Vagina (tissue), 2 donors: ENCODE results near the gene PCSK5. TPM values are rescaled to one million over a fixed set of nuclear protein-coding genes. Genes with fewer than 3 reads are reported as not detected.

Experiments used
- DNase-seq, 2 donors: peaks; one replicate each; pipeline ENCODE4 v3.0.0-alpha.2; 2017; ENCODE audit errors: extremely low spot score in 2 of 2
- H3K27ac ChIP-seq: fragments of 200-600 bp; sonication (generic); one replicate; pipeline ENCODE4 v1.5.1; 2019
- H3K27me3 ChIP-seq: fragments of 200-600 bp; sonication (generic); one replicate; pipeline ENCODE4 v1.5.1; 2019
- H3K36me3 ChIP-seq, 2 donors: fragments of 200-600 bp; sonication (generic); one replicate each; pipeline ENCODE4 v1.5.1; 2017 to 2019
- H3K4me1 ChIP-seq: fragments of 200-600 bp; sonication (generic); one replicate; pipeline ENCODE4 v1.5.1; 2019
- H3K4me3 ChIP-seq, 2 donors: fragments of 200-600 bp; sonication (generic); 1 replicate in 1 of 2; 2 replicates in 1 of 2; pipeline ENCODE4 v1.5.1; 2016 to 2019
- H3K9me3 ChIP-seq: fragments of 200-600 bp; sonication (generic); one replicate; pipeline ENCODE4 v1.5.1; 2019
- POLR2A ChIP-seq, 2 donors: fragments of 450-650 bp; IDR thresholded peaks; one replicate each; pipeline ENCODE4 v1.6.1; 2017; ENCODE audit warnings: antibody characterized with exemption in 2 of 2, mild to moderate bottlenecking in 2 of 2, moderate library complexity in 2 of 2
- POLR2AphosphoS5 ChIP-seq, 2 donors: sonication (generic); formaldehyde crosslinking; IDR thresholded peaks; one replicate each; pipeline ENCODE4 v1.9.0; 2017; ENCODE audit warnings: antibody characterized with exemption in 2 of 2, mild to moderate bottlenecking in 2 of 2, low read depth in 1 of 2; ENCODE audit not compliant: insufficient read depth in 1 of 2
- intact Hi-C: fragments of 100-400 bp; cut with DNase I; formaldehyde crosslinking; loops from one replicate; pipeline ENCODE4 v1.15.1; 2023
- total RNA-seq: library from RNA; depleted of rRNA; stranded (reverse); fragments of >200 nt; gene quantifications from one replicate; pipeline ENCODE4 v1.2.3, GENCODE V29; 2016
- TF ChIP-seq, protein P1 (sequence below), 3 experiments: fragments of 450-650 bp in 2 of 3; fragments of 200-600 bp in 1 of 3; sonication (generic) in 1 of 3; IDR thresholded peaks; one replicate each; pipeline ENCODE4 v1.5.1; 2017 to 2019; ENCODE audit warnings: antibody characterized with exemption in 3 of 3, mild to moderate bottlenecking in 2 of 3, moderate library complexity in 2 of 3

Gene PCSK5
- total RNA-seq, 1 donor from 2014 or later = 22.6 TPM

DNA sequence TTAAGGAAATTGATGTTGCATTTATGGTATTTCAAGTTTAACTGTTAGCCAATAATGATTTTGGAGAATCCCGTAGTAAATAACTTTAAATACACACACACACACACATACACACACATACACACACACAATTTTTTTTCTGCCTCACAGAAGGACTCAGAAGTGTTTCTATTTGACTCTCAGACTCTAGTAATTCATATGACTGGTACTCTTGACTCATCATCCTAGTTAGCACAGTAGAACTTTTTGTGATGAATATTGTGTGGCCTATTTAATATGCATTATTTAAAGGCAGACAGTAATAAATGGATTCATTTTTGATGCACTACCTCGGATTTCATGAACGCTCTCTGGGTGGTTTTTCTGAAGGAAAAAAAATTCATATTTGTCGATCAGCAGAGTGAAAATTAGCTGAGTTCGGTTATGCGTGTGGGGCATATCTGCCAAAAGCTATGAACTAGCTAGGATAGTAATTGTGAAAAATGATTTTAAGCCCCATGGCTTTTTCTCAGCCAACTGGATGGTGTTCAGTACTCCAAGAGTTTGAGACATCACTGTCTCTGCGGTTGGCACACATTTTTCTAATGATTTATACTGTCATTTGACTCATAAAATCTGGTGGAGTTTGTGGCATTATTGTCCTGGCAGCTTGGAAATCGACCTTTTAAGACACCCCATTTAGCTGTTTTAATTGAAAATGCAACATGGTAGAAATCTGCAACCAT, 102.2 kb downstream of the PCSK5 start:
- Histone ChIP-seq H3K36me3 (no peaks in the 10 kb centered on the region), H3K9me3 (no peaks in the 10 kb centered on the region), H3K27ac (no peak overlapping the region), H3K27me3 (no peaks in the 10 kb centered on the region), H3K4me1 (no peaks in the 10 kb centered on the region), H3K4me3 (no peak overlapping the region)
- TF ChIP-seq POLR2AphosphoS5 (IDR thresholded peaks at IDR 0.05; ENCODE audit: insufficient read depth in 1 of 2, low read depth in 1 of 2) = no peak
- intact Hi-C loops = loop anchor here (10.0 kb wide), 1 partner anchor 1422 kb away; no protein-coding TSS in a partner anchor
- no peak for DNase-seq

GRCh38 chr9:75993434-75993833, 103.0 kb downstream of the PCSK5 start:
- DNase-seq = no peak
- no peak for TF ChIP-seq POLR2A (IDR thresholded peaks at IDR 0.05)
- TF ChIP-seq, protein P1, sequence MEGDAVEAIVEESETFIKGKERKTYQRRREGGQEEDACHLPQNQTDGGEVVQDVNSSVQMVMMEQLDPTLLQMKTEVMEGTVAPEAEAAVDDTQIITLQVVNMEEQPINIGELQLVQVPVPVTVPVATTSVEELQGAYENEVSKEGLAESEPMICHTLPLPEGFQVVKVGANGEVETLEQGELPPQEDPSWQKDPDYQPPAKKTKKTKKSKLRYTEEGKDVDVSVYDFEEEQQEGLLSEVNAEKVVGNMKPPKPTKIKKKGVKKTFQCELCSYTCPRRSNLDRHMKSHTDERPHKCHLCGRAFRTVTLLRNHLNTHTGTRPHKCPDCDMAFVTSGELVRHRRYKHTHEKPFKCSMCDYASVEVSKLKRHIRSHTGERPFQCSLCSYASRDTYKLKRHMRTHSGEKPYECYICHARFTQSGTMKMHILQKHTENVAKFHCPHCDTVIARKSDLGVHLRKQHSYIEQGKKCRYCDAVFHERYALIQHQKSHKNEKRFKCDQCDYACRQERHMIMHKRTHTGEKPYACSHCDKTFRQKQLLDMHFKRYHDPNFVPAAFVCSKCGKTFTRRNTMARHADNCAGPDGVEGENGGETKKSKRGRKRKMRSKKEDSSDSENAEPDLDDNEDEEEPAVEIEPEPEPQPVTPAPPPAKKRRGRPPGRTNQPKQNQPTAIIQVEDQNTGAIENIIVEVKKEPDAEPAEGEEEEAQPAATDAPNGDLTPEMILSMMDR (IDR thresholded peaks at IDR 0.05) = no peak
- TF ChIP-seq POLR2AphosphoS5 (IDR thresholded peaks at IDR 0.05; ENCODE audit: insufficient read depth in 1 of 2, low read depth in 1 of 2) = no peak
- H3K27ac ChIP-seq = no peak overlapping the region
- no peak overlapping the region for H3K4me3 ChIP-seq
- H3K9me3 ChIP-seq = no peaks in the 10 kb centered on the region
- H3K36me3 ChIP-seq = no peaks in the 10 kb centered on the region
- intact Hi-C loops = loop anchor here (10.0 kb wide), 1 partner anchor 1421 kb away; no protein-coding TSS in a partner anchor
- H3K27me3 ChIP-seq = no peaks in the 10 kb centered on the region
- no peaks in the 10 kb centered on the region for H3K4me1 ChIP-seq

DNA sequence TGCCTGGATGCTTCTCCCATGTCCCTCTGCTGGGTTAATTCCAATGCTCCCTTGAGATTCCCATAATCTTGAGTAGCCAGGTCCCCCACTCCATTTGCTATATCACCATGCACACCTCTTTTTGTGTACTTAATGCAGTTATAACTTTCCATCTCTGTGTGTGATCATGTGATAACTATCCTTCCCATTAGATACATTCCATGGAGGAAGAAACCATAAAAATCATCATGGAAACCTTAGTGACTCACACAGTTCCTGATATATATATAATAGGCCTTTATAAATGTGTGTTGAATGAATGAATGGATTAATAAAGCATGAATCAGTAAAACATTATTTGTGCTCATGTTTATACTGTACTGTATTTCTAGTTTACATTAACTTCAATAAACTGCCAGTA, 104.6 kb downstream of the PCSK5 start:
- Histone ChIP-seq H3K27me3 (no peaks in the 10 kb centered on the region), H3K4me3 (no peak overlapping the region), H3K4me1 (no peaks in the 10 kb centered on the region), H3K27ac (no peak overlapping the region), H3K36me3 (no peaks in the 10 kb centered on the region), H3K9me3 (no peaks in the 10 kb centered on the region)
- intact Hi-C loops = loop anchor here (10.0 kb wide), 1 partner anchor 1420 kb away; no protein-coding TSS in a partner anchor
- DNase-seq = no peak
- TF ChIP-seq POLR2A (IDR thresholded peaks at IDR 0.05) = no peak
- no peak for TF ChIP-seq POLR2AphosphoS5 (IDR thresholded peaks at IDR 0.05; ENCODE audit: insufficient read depth in 1 of 2, low read depth in 1 of 2)
- TF ChIP-seq, protein P1 (IDR thresholded peaks at IDR 0.05) = no peak

DNA sequence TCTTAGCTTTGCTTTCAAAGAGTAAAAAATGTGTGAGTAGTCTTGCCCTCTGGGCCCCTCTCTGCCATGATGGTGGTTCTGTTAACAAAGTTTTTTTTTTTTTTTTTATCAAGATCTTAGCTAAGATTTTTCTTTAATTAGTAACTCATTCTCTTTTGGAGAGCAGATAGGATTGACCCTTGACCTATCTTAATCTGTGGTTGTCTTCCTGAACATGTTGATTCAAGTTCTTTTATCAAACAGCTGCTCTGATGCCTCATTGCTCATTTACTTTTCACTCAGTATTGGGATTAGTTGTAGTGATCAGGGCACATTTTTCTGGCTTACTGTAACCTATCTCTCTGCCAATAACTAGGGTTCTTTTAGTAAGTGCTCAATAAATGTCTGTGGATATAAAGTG, 106.3 kb downstream of the PCSK5 start:
- Histone ChIP-seq H3K4me1 (no peaks in the 10 kb centered on the region), H3K4me3 (no peak overlapping the region), H3K27ac (no peak overlapping the region), H3K27me3 (no peaks in the 10 kb centered on the region), H3K36me3 (no peaks in the 10 kb centered on the region), H3K9me3 (no peaks in the 10 kb centered on the region)
- TF ChIP-seq POLR2A (IDR thresholded peaks at IDR 0.05) (no peak), POLR2AphosphoS5 (IDR thresholded peaks at IDR 0.05; ENCODE audit: insufficient read depth in 1 of 2, low read depth in 1 of 2) (no peak)
- TF ChIP-seq, protein P1 (IDR thresholded peaks at IDR 0.05) = no peak
- DNase-seq = no peak
- intact Hi-C loops = loop anchor here (10.0 kb wide), 1 partner anchor 1418 kb away; no protein-coding TSS in a partner anchor

DNA sequence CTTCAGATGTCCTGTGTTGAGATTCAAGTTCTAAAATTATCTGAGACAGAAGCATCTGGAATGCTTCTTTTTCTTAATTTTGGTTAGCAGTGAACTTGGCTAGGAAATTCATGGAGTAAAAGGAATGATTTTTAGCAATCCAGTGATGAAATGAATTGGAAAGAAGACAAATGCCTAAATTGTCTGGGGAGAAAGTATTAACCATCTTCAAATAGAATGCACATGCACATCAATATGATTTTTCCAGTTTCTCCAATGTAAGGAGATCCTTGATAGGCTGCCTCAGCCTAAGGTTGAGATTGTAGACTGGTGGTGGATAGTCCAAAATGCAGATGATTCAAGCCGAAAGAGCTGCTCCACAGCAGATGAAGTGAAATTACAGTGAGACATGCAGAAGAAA, 106.7 kb downstream of the PCSK5 start:
- no peaks in the 10 kb centered on the region for H3K36me3 ChIP-seq
- TF ChIP-seq, protein P1 (IDR thresholded peaks at IDR 0.05) = no peak

More for the DNA sequence above, 106.7 kb downstream of the PCSK5 start:
- Histone ChIP-seq H3K27ac (no peak overlapping the region), H3K4me1 (peaks cover under 1% of the 10 kb centered on the region), H3K27me3 (no peaks in the 10 kb centered on the region), H3K4me3 (no peak overlapping the region), H3K9me3 (no peaks in the 10 kb centered on the region)
- DNase-seq = no peak
- intact Hi-C loops = loop anchor here (10.0 kb wide), 1 partner anchor 1418 kb away; no protein-coding TSS in a partner anchor
